ENCODE results near the gene IDH3B.

IDH3B gene

GRCh38 chr20:2671977-2672376, 8.0 kb upstream of the IDH3B start:
- H3K27me3 ChIP-seq: no peaks in the 10 kb centered on the region
- no peaks in the 10 kb centered on the region for H3K4me1 ChIP-seq
- no peak overlapping the region for H3K4me3 ChIP-seq (ENCODE audit: low read depth, low read length)
- TF ChIP-seq, protein P1, sequence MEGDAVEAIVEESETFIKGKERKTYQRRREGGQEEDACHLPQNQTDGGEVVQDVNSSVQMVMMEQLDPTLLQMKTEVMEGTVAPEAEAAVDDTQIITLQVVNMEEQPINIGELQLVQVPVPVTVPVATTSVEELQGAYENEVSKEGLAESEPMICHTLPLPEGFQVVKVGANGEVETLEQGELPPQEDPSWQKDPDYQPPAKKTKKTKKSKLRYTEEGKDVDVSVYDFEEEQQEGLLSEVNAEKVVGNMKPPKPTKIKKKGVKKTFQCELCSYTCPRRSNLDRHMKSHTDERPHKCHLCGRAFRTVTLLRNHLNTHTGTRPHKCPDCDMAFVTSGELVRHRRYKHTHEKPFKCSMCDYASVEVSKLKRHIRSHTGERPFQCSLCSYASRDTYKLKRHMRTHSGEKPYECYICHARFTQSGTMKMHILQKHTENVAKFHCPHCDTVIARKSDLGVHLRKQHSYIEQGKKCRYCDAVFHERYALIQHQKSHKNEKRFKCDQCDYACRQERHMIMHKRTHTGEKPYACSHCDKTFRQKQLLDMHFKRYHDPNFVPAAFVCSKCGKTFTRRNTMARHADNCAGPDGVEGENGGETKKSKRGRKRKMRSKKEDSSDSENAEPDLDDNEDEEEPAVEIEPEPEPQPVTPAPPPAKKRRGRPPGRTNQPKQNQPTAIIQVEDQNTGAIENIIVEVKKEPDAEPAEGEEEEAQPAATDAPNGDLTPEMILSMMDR (IDR thresholded peaks at IDR 0.05; ENCODE audit: low read depth, low read length): 0 out of 2 replicates have a peak, but pooled peaks have one; percentile 21
- no peaks in the 10 kb centered on the region for H3K9me3 ChIP-seq
- no peaks in the 10 kb centered on the region for H3K36me3 ChIP-seq
- DNase-seq: no peak

GRCh38 chr20:2663364-2663886, 591 bp downstream of the IDH3B start:
- H3K4me1 ChIP-seq: no peaks in the 10 kb centered on the region
- DNase-seq: no peak
- peak overlapping the region; percentile 85 for H3K4me3 ChIP-seq (ENCODE audit: low read depth, low read length)
- no peaks in the 10 kb centered on the region for H3K27me3 ChIP-seq
- H3K36me3 ChIP-seq: peaks cover 3% of the 10 kb centered on the region
- no peaks in the 10 kb centered on the region for H3K9me3 ChIP-seq
- TF ChIP-seq, protein P1 (IDR thresholded peaks at IDR 0.05; ENCODE audit: low read depth, low read length): no peak

DNA sequence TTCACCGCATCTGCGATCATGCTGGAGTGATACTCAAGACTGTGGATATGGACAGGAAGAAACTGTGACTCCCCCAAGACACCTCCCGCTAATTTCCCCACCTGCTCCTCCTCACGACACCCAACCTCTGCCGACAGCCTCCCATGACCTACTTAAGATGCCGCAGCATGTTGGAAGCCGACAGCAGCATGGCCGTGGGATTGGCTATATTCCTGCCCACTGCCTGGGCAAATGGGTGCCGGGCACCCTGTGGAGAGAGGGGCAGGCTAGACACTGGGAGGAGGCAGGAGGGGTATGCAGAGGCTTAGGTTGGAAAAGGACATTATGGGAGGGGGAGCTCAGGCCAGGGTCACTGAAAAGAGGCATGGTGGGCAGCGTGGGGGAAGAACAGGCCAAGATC, 4.5 kb downstream of the IDH3B start:
- no peaks in the 10 kb centered on the region for H3K27me3 ChIP-seq
- DNase-seq: no peak
- H3K4me3 ChIP-seq (ENCODE audit: low read depth, low read length): no peak overlapping the region
- H3K36me3 ChIP-seq: peaks cover 38% of the 10 kb centered on the region
- no peaks in the 10 kb centered on the region for H3K4me1 ChIP-seq
- TF ChIP-seq, protein P1 (IDR thresholded peaks at IDR 0.05; ENCODE audit: low read depth, low read length): no peak
- no peaks in the 10 kb centered on the region for H3K9me3 ChIP-seq

DNA sequence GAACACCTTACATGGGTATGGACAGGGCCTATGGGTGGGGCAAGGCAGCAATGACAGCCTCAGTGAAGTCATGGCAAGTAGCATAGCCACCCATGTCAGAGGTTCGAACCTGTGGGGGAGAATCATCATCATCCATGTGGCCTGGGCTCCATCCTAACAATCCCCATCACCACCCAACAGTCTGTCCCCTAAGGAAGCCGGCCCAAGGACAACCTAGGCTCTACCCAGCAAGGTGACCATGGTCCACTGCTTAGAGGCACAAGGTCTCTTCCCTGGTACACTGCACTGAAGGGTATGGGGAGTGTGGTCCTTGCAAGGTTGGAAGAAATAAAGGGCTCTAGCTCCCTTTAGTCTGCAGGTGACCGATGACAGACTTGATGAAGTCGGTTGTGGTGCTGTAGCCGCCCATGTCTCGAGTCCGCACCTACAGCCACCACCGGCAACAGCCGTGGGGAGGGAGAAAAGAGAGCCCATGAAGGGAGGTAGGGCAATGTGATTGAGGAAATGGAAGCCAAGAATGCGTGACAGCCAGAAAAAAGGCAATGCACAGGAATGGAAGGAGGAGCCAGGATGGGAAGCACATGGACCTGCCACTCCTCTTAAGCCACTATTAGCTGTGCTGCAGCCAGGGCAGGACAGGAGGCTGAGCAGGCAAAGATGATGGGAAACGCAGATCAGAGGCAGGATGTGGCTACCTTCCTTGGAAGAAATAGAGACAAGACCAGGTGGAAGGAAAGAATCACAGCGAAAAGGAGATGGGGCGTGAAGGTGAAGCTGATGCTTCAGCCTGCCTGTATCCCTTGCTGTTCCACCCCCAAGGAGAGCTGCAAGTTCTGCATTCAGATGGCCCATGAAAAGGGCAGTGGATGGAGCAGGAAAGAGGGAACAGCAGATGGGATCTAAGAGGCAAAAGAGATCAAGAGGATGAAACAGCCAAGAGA, 5.3 kb downstream of the IDH3B start:
- no peaks in the 10 kb centered on the region for H3K9me3 ChIP-seq
- TF ChIP-seq, protein P1 (IDR thresholded peaks at IDR 0.05; ENCODE audit: low read depth, low read length): no peak
- DNase-seq: no peak
- no peaks in the 10 kb centered on the region for H3K27me3 ChIP-seq
- H3K4me3 ChIP-seq (ENCODE audit: low read depth, low read length): no peak overlapping the region
- no peaks in the 10 kb centered on the region for H3K4me1 ChIP-seq
- peaks cover 47% of the 10 kb centered on the region for H3K36me3 ChIP-seq

DNA sequence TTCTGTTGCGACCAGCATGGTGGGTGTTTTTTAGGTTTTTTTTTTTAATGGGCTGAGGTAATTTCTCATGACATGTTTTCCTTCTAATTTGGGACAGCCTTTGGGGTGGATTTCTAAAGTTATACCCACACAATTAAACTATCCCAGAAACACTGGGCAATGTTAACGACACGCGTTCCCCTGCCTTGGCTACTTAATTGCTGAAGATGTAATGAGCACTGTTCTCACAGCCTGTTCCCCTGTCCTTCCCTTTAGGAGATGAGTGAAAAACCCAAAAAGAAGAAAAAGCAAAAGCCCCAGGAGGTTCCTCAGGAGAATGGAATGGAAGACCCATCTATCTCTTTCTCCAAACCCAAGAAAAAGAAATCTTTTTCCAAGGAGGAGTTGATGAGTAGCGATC, 6.3 kb downstream of the IDH3B start:
- Histone ChIP-seq H3K9me3 (no peaks in the 10 kb centered on the region), H3K4me1 (no peaks in the 10 kb centered on the region), H3K36me3 (peaks cover 57% of the 10 kb centered on the region), H3K27me3 (no peaks in the 10 kb centered on the region), H3K4me3 (ENCODE audit: low read depth, low read length) (no peak overlapping the region)
- DNase-seq: no peak
- TF ChIP-seq, protein P1 (IDR thresholded peaks at IDR 0.05; ENCODE audit: low read depth, low read length): no peak

DNA sequence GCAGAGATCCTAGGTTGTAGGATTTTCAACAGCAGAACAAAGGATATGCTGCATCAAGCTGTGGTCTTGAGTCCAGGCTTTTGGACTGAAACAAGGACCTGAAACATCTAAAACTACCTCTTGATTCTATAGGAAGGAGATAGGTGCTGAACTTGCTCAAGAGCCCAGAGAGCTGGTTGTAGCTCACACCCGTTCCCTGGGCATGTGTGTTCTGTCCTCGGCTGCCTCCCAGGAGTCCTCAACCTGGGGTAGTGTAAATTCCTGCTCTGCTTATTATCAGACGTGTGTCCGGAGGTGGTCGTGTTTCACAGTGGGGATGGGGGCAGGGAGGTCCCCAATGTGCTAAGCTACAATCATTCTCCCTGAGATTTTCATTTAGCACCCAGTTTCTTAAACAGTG, 6.8 kb downstream of the IDH3B start:
- H3K9me3 ChIP-seq: no peaks in the 10 kb centered on the region
- TF ChIP-seq, protein P1 (IDR thresholded peaks at IDR 0.05; ENCODE audit: low read depth, low read length): no peak
- no peak for DNase-seq
- no peaks in the 10 kb centered on the region for H3K27me3 ChIP-seq
- no peak overlapping the region for H3K4me3 ChIP-seq (ENCODE audit: low read depth, low read length)
- peaks cover 58% of the 10 kb centered on the region for H3K36me3 ChIP-seq
- H3K4me1 ChIP-seq: no peaks in the 10 kb centered on the region
